Activated CD8-positive, alpha-beta T cell treated with anti-CD3 and anti-CD28 coated beads for 36 hours (primary cell): ENCODE results near the gene LAMP5. TPM values are rescaled to one million over a fixed set of nuclear protein-coding genes. Genes with fewer than 3 reads are reported as not detected.

Experiments
- ATAC-seq: fragments of 200-7000 bp; cut with Tn5 transposase; one replicate; pipeline ENCODE4 v1.10.0; 2021; ENCODE audit warnings: mild to moderate bottlenecking, moderate library complexity
- CTCF ChIA-PET: fragments of 350-600 bp; sonication (Branson Sonifier 250); formaldehyde crosslinking; loops from one replicate; lab custom pipeline; 2021; ENCODE audit warnings: antibody characterized with exemption; lab: Charles Lee
- POLR2A ChIA-PET: fragments of 350-600 bp; sonication (Branson Sonifier 250); formaldehyde crosslinking; loops from one replicate; lab custom pipeline; 2021; ENCODE audit warnings: antibody characterized with exemption; lab: Charles Lee
- DNase-seq: peaks from one replicate; pipeline ENCODE4 v3.0.0-alpha.2; 2020
- H3K27ac Mint-ChIP-seq: one replicate; pipeline ENCODE4 v1.8.0; 2021; ENCODE audit warnings: mild to moderate bottlenecking, mixed read lengths
- H3K27me3 Mint-ChIP-seq: one replicate; pipeline ENCODE4 v1.8.0; 2021; ENCODE audit warnings: mixed read lengths
- H3K36me3 Mint-ChIP-seq: one replicate; pipeline ENCODE4 v1.8.0; 2021; ENCODE audit warnings: low read depth, mixed read lengths
- H3K4me1 Mint-ChIP-seq: one replicate; pipeline ENCODE4 v1.8.0; 2021; ENCODE audit warnings: low read depth, mixed read lengths
- H3K4me3 Mint-ChIP-seq: one replicate; pipeline ENCODE4 v1.8.0; 2021; ENCODE audit warnings: mild to moderate bottlenecking, moderate library complexity, mixed read lengths
- H3K9me3 Mint-ChIP-seq: one replicate; pipeline ENCODE4 v1.8.0; 2021; ENCODE audit warnings: mixed read lengths
- intact Hi-C: fragments of 100-400 bp; cut with micrococcal nuclease; formaldehyde crosslinking; loops from one replicate; pipeline ENCODE4 v1.10.0; 2022
- total RNA-seq, 2 experiments: library from RNA; stranded (reverse); gene quantifications; one replicate each; pipeline ENCODE4 v1.2.3, GENCODE V29; 2021
- TF ChIP-seq, protein P1 (sequence below): fragments of 200-600 bp; IDR thresholded peaks from one replicate; pipeline ENCODE4 v1.8.0; 2022; ENCODE audit warnings: antibody characterized with exemption, mild to moderate bottlenecking

LAMP5 gene
- total RNA-seq, 2 experiments from 2014 or later: not detected

GRCh38 chr20:9551808-9552550 lies 37.6 kb downstream of the LAMP5 start:
- H3K36me3 Mint-ChIP-seq: no peaks in the 10 kb centered on the region
- intact Hi-C loops: no loop called here
- H3K9me3 Mint-ChIP-seq: no peaks in the 10 kb centered on the region
- no peak overlapping the region for H3K27ac Mint-ChIP-seq
- H3K4me3 Mint-ChIP-seq: no peak overlapping the region
- TF ChIP-seq, protein P1, sequence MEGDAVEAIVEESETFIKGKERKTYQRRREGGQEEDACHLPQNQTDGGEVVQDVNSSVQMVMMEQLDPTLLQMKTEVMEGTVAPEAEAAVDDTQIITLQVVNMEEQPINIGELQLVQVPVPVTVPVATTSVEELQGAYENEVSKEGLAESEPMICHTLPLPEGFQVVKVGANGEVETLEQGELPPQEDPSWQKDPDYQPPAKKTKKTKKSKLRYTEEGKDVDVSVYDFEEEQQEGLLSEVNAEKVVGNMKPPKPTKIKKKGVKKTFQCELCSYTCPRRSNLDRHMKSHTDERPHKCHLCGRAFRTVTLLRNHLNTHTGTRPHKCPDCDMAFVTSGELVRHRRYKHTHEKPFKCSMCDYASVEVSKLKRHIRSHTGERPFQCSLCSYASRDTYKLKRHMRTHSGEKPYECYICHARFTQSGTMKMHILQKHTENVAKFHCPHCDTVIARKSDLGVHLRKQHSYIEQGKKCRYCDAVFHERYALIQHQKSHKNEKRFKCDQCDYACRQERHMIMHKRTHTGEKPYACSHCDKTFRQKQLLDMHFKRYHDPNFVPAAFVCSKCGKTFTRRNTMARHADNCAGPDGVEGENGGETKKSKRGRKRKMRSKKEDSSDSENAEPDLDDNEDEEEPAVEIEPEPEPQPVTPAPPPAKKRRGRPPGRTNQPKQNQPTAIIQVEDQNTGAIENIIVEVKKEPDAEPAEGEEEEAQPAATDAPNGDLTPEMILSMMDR: no peak
- no peaks in the 10 kb centered on the region for H3K27me3 Mint-ChIP-seq
- no peak for DNase-seq
- ChIA-PET CTCF (no interaction called here), POLR2A (no interaction called here)
- ATAC-seq: no peak
- no peaks in the 10 kb centered on the region for H3K4me1 Mint-ChIP-seq

DNA sequence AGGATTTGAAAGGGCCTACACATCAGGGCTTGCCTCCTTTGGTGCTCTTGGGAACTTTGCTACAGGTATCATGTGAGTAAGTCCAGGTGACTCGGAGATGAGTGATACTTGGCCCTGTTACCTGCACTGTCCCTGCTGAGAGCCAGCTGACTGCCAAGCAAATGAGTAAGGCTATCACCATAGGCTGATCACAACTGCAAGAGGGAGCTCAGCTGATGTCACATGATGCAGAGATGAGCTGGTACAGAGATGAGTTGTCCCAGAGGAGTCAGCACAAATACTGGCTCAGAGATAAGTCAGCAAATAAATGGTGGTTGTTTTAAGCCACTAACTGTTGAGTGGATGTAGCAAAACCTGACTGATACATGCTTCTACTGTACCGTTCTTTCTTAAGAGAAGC lies 41.4 kb downstream of the LAMP5 start:
- no peak overlapping the region for H3K4me3 Mint-ChIP-seq
- TF ChIP-seq, protein P1: no peak
- H3K27ac Mint-ChIP-seq: no peak overlapping the region
- ATAC-seq (no peak), DNase-seq (no peak)
- no peaks in the 10 kb centered on the region for H3K4me1 Mint-ChIP-seq
- POLR2A ChIA-PET: no interaction called here
- no peaks in the 10 kb centered on the region for H3K36me3 Mint-ChIP-seq
- CTCF ChIA-PET: no interaction called here
- intact Hi-C loops: no loop called here
- H3K9me3 Mint-ChIP-seq: no peaks in the 10 kb centered on the region
- no peaks in the 10 kb centered on the region for H3K27me3 Mint-ChIP-seq

DNA sequence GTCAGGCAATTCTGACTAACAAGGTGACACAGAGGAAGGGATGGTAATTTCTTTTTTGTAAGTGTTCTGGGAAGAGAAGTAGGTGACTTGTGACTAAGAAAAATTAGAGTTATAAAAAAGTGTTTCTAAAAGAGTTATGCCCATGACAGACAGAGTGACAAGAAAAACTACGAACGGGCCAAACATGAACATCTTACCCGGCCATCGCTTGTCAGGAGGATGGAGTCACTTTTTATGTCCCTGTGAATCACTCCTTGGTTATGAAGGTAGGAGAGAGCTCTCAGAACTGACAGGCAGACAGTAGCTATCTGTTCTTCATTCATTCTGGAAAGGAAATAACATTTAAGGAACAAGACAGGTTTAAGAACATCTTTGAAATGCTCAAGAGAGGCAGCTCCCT lies 43.0 kb downstream of the LAMP5 start:
- no peaks in the 10 kb centered on the region for H3K27me3 Mint-ChIP-seq
- no peaks in the 10 kb centered on the region for H3K4me1 Mint-ChIP-seq
- H3K4me3 Mint-ChIP-seq: no peak overlapping the region
- intact Hi-C loops: no loop called here
- ATAC-seq (no peak), DNase-seq (no peak)
- no peaks in the 10 kb centered on the region for H3K9me3 Mint-ChIP-seq
- no peak overlapping the region for H3K27ac Mint-ChIP-seq
- no peaks in the 10 kb centered on the region for H3K36me3 Mint-ChIP-seq
- POLR2A ChIA-PET: interaction anchor here (0.7 kb wide), 1 partner anchor 134 kb away, joined by 4 read pairs; no protein-coding TSS in a partner anchor
- TF ChIP-seq, protein P1: no peak
- CTCF ChIA-PET: no interaction called here

GRCh38 chr20:9565910-9566550 lies 51.6 kb downstream of the LAMP5 start:
- intact Hi-C loops: no loop called here
- Mint-ChIP-seq H3K9me3 (no peaks in the 10 kb centered on the region), H3K27me3 (no peaks in the 10 kb centered on the region), H3K4me3 (no peak overlapping the region), H3K27ac (no peak overlapping the region), H3K36me3 (no peaks in the 10 kb centered on the region), H3K4me1 (no peaks in the 10 kb centered on the region)
- ATAC-seq: no peak
- TF ChIP-seq, protein P1: no peak
- CTCF ChIA-PET: no interaction called here
- POLR2A ChIA-PET: no interaction called here
- no peak for DNase-seq

- Mint-ChIP-seq H3K4me3 (no peak overlapping the region), H3K9me3 (no peaks in the 10 kb centered on the region), H3K27ac (no peak overlapping the region), H3K27me3 (no peaks in the 10 kb centered on the region), H3K36me3 (no peaks in the 10 kb centered on the region), H3K4me1 (no peaks in the 10 kb centered on the region)
- DNase-seq (no peak), ATAC-seq (no peak)
- intact Hi-C loops: no loop called here
- ChIA-PET CTCF (no interaction called here), POLR2A (no interaction called here)
- TF ChIP-seq, protein P1: no peak
Measured at GRCh38 chr20:9566977-9567376, 52.6 kb downstream of the LAMP5 start.
